K562 (cell line): ENCODE measurements around the gene AUNIP. TPM values are rescaled to one million over a fixed set of nuclear protein-coding genes. Genes with fewer than 3 reads are reported as not detected.

ENCODE experiments used
- CBX2 ChIP-seq: fragments of 200-600 bp; sonication (generic); IDR thresholded peaks from one replicate; pipeline ENCODE4 v1.6.1; 2012; ENCODE audit warnings: mild to moderate bottlenecking, low read length, inconsistent platforms; ENCODE audit not compliant: insufficient read depth, poor library complexity, severe bottlenecking
- DEAF1 ChIP-seq: fragments of 450-650 bp; formaldehyde crosslinking; IDR thresholded peaks from 2 replicates; pipeline ENCODE4 v1.4.0; 2020; ENCODE audit warnings: mild to moderate bottlenecking, moderate library complexity
- EGR1 ChIP-seq: fragments of 450-650 bp; conservative IDR thresholded peaks from 2 replicates; pipeline ENCODE4 v1.6.1; 2017; ENCODE audit warnings: mild to moderate bottlenecking
- FOXJ2 ChIP-seq: fragments of 200-800 bp; sonication (Bioruptor generic); IDR thresholded peaks from 2 replicates; pipeline ENCODE4 v1.6.1; 2016; ENCODE audit warnings: missing genetic modification characterization, missing compliant biosample characterization
- GTF2A2 ChIP-seq: IDR thresholded peaks from 2 replicates; pipeline ENCODE4 v1.6.1; 2016; ENCODE audit warnings: mild to moderate bottlenecking, missing genetic modification characterization, missing compliant biosample characterization
- HDAC1 ChIP-seq, 2 experiments: fragments of 450-650 bp; IDR thresholded peaks; 2 replicates each; pipeline ENCODE4 v1.6.1; 2016 to 2017; ENCODE audit warnings: inconsistent platforms in 1 of 2, mild to moderate bottlenecking in 1 of 2, moderate library complexity in 1 of 2
- HMGXB4 ChIP-seq: sonication (generic); formaldehyde crosslinking; IDR thresholded peaks from 2 replicates; pipeline ENCODE4 v1.8.1; 2023; ENCODE audit warnings: mild to moderate bottlenecking, missing genetic modification reagents
- HNRNPH1 ChIP-seq: fragments of 200-400 bp; formaldehyde crosslinking; optimal IDR thresholded peaks from 2 replicates; pipeline ENCODE3; 2017; ENCODE audit warnings: low read depth, mild to moderate bottlenecking, low read length, moderate library complexity
- NR2C2 ChIP-seq, 2 experiments: fragments of 200-800 bp in 1 of 2; sonication (Bioruptor generic) in 1 of 2; sonication (generic) in 1 of 2; formaldehyde crosslinking in 1 of 2; IDR thresholded peaks; 2 replicates each; pipeline versions ENCODE4 v1.6.1 to v1.8.0; 2016 to 2022; ENCODE audit warnings: mild to moderate bottlenecking in 1 of 2, missing compliant biosample characterization in 1 of 2, missing genetic modification characterization in 1 of 2, missing genetic modification reagents in 1 of 2
- PBX2 ChIP-seq, 2 experiments: IDR thresholded peaks in 1 of 2; conservative IDR thresholded peaks in 1 of 2; 2 replicates each; pipeline ENCODE4 v1.6.1; 2016; ENCODE audit warnings: low read depth in 2 of 2, mild to moderate bottlenecking in 1 of 2, missing compliant biosample characterization in 1 of 2, missing genetic modification characterization in 1 of 2, moderate library complexity in 1 of 2
- RFX1 ChIP-seq: fragments of 450-650 bp; IDR thresholded peaks from 2 replicates; pipeline ENCODE4 v1.6.1; 2016; ENCODE audit warnings: mild to moderate bottlenecking, moderate library complexity
- SNRNP70 ChIP-seq: fragments of 200-400 bp; formaldehyde crosslinking; optimal IDR thresholded peaks from 2 replicates; pipeline ENCODE3; 2017; ENCODE audit warnings: low read depth, low read length
- ZBTB11 ChIP-seq, 3 experiments: fragments of 200-800 bp in 1 of 3; fragments of 250-450 bp in 1 of 3; fragments of 450-650 bp in 1 of 3; sonication (Bioruptor Pico) in 1 of 3; sonication (Bioruptor generic) in 1 of 3; formaldehyde crosslinking in 1 of 3; IDR thresholded peaks; 2 replicates each; pipeline versions ENCODE4 v1.6.1 to v1.8.0; 2016 to 2022; ENCODE audit warnings: mild to moderate bottlenecking in 2 of 3, missing genetic modification characterization in 2 of 3, missing compliant biosample characterization in 1 of 3, moderate library complexity in 1 of 3
- ZNF124 ChIP-seq: sonication (generic); formaldehyde crosslinking; IDR thresholded peaks from 2 replicates; pipeline ENCODE4 v1.8.1; 2022; ENCODE audit warnings: missing genetic modification reagents
- ZNF253 ChIP-seq: fragments of 250-450 bp; sonication (Bioruptor Pico); conservative IDR thresholded peaks from 2 replicates; pipeline ENCODE4 v1.6.1; 2021; ENCODE audit warnings: mild to moderate bottlenecking
- ZNF717 ChIP-seq: fragments of 250-450 bp; sonication (Bioruptor Pico); IDR thresholded peaks from 2 replicates; pipeline ENCODE4 v1.5.0; 2021
- polyA plus RNA-seq, 8 experiments: library from polyadenylated mRNA; depleted of rRNA in 4 of 8; stranded (reverse) in 5 of 8; unstranded in 3 of 8; fragments of >200 nt; fragmentation: Nextera tagmentation in 2 of 8; fragmentation: Illumina TruSeq in 1 of 8; extraction: Ambion mirVana in 2 of 8; extraction: Trizol in 1 of 8; gene quantifications; 2 replicates each; pipeline versions ENCODE4 v1.2.1 to v1.2.3, GENCODE V29; 2011 to 2014; ENCODE audit warnings: inconsistent platforms in 1 of 8, missing spikeins in 1 of 8
- total RNA-seq, 7 experiments: library from RNA; depleted of rRNA in 6 of 7; stranded (reverse); fragments of >200 nt in 6 of 7; fragmentation: Illumina TruSeq in 2 of 7; extraction: Trizol in 2 of 7; gene quantifications; 2 replicates each; pipeline versions ENCODE4 v1.2.1 to v1.2.3, GENCODE V29; 2011 to 2021; ENCODE audit warnings: low replicate concordance in 1 of 7

AUNIP gene
- total and polyA plus RNA-seq, 9 of the 15 experiments (the other 6 are each of a cell fraction or from before 2014, with no cell fraction given) = 12.1 to 53.8 (median 47.1) TPM

- TF ChIP-seq NR2C2 (CRISPR knock-in tag; IDR thresholded peaks at IDR 0.05) (no peak), NR2C2 (tag; IDR thresholded peaks at IDR 0.05) (peak; percentile 78), ZNF124 (CRISPR knock-in tag) (no peak), ZBTB11 (CRISPR knock-in tag; IDR thresholded peaks at IDR 0.05) (no peak), HDAC1 (IDR thresholded peaks at IDR 0.05) (peak in 1 of 2 experiments; percentile 68; a peak in 2 of 4 replicates), PBX2 (CRISPR knock-in tag; IDR thresholded peaks at IDR 0.05; ENCODE audit: low read depth) (no peak), PBX2 (tag; conservative IDR thresholded peaks at IDR 0.05; ENCODE audit: low read depth) (0 out of 2 replicates have a peak, but pooled peaks have one; percentile 31), DEAF1 (no peak), SNRNP70 (no peak), RFX1 (no peak), FOXJ2 (tag) (no peak), GTF2A2 (tag) (no peak), HNRNPH1 (no peak), ZNF253 (CRISPR knock-in tag) (no peak), CBX2 (no peak), HMGXB4 (CRISPR knock-in tag) (no peak), ZNF717 (CRISPR knock-in tag) (no peak), EGR1 (no peak)
These were observed 74.6 kb downstream of the AUNIP start (continued) for GRCh38 chr1:25784575-25785051.
